NCI-H2081 (cell line): Measurements from ENCODE around the gene FAM168B.

Source experiments
- DNase-seq, 2 experiments: peaks; one replicate each; lab custom pipeline; 2025; lab: John Stamatoyannopoulos, UW

The FAM168B gene

DNA sequence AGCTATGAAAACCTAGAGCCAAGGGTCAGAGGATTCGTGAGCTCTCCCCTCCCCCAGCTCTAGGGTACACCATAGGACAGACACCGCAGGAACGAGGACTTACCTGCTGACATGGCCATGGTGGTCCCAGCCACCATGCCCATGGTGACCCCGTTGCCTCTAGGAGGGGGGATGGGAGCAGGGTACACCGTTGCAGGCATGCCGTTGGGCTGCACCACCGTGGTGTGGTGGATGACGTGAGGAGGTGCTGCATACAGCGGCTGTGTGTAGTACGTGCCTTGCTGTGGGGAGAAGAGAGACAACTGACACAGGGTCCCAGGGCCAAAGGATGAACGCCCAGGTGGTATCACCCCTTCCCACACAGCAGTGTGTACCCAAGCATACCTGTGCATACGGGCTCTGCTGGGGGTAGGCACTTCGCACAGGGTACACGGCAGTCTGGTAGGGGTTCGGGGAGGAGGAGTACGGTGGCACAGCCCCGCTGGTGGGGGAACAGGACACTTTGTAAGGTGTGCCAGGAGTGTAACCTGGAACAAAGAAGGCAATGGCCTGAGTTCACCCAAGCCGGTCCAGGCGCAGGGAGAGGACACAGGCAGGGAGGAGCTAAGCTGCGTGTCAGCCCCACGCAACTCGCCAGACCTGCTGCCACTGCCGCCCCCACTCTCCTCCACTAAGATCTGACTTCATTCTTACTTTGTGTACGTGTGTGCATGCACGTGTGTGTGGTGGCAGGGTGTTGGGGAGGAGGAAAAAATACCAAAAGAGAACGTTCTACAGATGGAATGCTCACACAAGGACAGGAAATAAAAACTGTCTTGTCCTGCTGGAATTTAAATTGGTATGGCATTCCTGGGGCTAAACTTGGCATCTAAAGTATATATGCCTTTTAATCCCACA lies 37.8 kb downstream of the FAM168B start:
- DNase-seq = no peak

DNA sequence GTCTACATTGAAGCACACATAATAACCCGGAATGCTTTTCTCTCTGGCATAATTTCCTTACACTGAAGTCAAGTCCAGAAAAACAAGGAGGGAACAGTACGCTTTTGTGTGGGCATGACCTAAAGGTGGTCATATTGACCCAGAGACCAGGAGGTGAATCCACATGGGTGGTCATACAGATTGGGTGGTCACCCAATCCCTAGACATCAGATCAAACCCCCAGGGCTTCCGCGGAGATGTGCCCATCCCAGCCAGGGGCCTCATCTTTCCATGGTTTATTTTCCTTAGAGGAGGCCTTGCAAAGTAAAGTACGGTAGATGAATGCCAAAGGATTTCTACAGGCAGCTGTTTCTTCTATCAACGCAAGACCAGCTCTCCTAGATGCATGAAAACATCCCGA lies 38.8 kb downstream of the FAM168B start:
- DNase-seq = no peak

DNA sequence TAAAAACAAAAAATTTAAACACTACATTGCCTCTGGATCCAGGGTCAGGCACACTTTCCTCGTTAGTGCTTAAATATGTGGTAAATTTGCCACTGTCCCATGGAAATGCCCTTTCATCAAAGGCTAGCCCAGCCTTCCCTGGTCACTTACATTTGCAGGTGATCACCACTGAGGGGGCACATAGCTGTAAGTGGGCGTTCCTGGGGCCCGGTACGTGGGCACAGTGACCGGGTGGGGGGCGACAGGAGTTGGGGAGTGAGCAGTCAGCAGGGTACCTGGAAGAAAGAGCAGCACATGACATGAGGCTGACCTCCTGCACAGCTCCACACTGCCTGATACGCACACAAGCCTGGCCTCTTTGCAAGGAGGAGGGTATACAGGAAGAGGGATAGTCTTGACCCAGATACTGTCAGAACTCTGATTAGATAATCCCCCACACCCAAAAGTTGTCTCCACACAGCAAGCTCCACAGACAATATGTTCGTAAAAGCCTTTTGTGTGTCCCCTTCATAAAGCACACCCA lies 40.5 kb downstream of the FAM168B start:
- DNase-seq = no peak

DNA sequence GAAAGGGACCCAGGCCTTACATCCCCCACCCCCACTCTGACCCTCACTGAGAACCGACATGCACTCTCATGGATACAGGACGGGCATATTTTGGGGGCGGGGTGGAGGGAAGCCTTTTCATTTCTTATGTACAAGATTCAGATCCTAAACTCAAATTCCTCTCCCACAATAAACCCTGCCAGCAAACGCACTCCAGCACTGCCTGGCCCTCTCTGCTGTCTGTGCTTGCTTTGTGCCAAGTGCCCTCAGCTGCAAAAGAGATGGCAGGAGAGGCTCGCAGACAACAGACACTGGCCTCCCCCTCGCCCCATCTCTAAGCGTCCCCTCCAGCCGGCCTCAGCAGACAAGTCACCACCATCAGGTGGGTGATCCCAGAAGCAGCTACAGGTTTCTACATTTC lies 42.4 kb downstream of the FAM168B start:
- DNase-seq = no peak

DNA sequence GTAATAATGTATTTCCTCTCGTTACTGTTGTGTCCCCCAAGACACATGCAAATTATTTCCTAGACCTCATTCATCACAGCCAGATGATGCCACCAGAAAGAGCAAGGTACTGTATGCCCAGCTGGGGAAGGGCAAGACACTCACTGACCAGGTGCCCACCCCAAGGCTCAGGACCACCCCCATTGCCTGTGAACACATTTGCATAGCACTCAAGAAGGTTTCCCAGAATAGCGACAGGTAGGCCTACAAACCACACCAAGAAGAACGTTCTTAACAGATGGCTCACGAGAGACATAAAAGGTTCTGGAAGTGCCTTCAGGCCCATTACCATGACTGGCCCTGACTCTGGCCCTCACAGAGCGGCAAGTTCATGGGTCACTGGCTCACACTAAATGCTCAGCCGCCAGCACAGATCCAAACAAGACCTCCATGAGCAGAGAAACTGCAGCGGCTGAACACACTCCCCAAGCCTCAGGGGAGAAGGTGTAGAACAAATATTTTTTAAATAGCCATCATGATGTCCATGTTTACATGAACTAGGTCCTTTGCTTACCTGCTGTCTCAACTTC lies 44.0 kb downstream of the FAM168B start:
- no peak for DNase-seq

DNA sequence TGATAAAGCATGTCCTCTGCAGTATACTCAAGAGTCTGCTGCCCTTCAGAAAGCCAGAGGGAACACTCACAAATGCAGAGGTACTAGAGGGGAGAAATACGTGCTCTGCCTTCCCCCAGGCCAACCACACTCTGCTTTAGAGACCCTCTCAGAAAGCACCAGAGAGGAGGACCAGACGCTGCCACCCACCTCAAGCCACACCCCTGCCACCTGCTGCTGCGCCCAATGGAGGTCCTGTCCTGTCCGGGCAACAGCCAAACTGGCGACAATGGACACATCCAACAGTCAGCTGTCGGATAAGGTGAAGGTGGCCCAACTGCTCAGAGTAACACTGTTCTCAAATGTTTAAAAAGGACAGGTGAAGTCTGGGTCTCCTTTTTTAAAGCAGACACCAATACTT lies 44.6 kb downstream of the FAM168B start:
- DNase-seq = no peak

DNA sequence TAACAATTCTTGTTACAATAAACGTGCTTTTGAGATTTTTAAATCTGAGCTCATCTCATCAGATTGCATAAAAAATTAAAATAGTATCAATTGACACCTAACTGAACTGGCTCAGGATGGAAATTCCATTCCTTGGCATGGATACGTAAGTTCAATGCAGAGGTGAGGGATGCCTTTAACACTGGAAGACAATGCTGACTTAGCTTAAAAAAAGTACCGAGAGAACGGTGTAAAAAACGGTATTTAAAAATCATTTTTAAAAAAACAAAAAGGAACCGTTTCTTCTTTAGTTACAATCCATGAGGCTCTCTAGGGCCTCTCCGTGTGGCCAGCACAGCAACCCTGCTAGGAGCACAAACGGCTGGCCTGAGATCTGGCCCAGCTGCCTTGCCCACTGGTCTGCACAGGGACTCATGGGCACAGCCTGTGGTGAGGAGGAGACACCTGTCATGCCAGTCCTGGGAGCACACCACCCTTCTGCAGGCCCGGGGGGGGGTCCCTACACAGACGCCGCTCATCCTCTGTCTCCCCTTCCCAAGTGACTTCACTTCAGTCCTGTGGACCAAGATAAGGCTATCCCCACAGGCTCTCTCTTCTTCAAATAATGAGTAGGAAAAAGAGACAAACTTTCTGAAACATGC lies 45.2 kb downstream of the FAM168B start:
- DNase-seq = no peak

DNA sequence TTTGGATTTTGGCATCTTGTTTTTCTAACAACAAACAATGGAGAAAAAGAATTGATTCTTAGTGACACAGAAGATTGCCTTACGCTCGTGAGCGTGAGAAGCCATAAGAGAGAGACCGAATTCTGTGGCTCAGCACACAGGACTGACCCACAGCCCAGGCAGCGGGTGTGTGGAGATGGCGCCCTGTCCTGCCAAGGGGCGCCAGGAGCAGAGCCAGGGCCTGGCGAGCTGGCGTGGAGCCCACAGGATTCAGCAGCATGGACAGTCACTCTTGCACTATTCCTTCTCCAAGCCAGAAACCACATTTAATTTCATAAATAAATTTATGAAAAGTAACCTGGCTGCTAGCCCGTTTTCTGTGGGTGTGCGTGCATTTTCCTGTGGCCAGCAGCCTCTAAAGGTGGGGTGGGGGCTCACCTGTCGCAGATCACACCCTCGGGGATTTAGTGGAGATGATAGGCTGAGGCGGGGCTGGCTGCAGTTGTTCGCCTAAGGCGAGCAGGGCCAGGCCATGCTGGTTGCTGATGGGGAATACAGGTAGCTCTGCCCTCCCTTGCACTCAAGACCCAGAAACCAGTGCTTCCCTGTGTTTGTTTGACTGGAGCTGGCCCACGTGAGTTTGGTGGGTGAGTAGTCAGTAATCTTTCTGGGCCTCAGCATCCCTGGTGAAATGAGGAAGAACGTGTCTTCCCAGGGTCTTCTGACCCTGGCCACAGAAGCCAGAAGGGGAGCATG lies 46.2 kb downstream of the FAM168B start:
- DNase-seq = no peak

DNA sequence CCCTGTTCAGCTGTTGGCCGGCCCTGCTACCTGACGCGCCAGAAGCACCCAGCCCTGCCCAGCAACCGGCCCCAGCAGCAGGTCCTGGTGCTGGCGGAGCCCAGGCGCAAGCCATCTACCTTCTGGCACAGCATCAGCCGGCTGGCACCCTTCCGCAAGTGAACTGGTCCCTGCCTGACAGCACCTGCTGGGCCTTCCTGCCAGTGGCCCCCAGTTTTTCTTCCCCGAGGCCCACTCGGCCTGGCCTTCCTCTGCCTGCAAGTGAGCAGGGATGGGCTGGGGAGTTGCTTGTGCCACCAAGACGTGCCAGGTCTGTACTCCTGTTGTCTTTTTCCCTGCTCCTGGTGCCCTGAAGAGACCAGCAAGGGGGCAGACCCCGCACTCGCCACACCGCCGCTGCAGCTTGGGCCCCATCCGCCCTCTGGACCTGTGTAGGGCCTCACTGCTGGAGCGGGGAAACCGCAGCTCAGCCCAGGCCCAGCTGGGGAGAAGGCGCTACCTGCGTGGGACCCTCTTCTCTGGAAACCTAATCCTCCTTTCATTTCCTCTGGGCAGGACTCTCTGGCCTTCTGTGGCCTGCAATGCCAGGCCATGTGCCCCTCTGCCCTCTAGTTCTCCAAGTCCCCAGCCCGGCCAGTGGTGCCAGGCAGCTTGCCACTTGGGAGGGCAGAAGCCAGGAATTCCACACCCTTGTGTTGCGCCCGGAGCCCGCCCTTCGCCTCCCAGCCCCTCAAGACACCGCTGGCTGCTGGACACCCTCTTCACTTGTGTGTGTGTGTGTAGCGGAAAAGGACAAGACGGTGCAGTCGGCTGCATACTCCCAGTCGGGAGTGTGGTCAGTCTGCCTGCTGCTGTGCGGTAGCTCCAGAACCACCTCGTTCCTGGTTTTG lies 47.0 kb downstream of the FAM168B start:
- DNase-seq = no peak

DNA sequence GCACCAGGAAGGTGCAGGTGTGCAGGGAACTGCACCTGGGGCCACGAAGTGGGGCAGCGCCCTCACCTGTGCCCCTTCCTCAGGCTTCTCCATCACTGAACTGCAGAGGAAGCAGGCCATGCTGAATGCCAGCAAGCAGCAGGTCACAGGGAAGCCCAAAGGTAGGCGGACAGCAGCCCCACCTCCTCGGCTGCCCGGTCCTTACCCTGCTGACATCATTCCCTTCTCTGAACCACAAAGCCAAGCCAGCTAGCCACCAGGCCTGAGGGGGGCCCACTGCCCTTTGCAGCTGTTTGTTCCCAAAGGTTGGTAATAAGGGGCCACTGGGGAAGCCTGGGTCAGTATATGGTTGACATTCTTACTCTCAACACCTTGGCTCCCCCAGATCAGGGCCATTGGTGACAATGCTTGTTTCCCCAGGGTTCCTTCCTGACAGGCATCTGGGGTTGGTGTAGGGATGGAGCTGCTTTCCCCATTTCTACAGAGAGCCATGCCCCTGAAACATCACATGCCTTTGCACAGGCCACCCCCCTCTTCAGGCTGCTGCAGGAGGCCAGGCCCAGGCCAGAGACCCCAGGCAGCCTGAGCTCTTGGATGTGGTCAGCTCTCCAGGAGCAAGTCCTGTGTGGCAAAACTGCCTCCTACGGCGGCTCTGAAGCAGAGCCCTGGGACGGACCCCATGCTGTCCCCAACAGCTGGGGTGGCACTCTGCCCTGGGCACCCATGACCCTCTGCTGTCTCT lies 47.8 kb downstream of the FAM168B start:
- no peak for DNase-seq

DNA sequence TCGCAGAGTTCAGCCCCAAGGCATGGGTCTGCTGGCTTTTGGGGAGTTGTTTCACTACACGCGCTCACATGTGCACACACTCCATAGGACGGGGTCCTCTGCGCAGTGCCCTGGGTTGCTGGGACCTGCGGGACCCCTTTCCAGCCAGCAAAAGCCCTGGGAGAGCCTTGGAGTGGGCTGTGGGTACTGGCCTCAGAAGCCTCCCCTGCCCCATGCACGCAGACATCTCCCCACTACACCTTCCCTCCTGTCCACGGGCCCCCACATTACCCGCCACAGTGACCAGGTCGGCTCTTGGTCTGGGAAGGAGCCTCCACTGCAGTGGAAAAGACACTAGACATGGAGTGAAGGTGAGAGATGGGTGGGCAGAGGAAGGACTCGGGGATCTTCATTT lies 48.5 kb downstream of the FAM168B start:
- DNase-seq = no peak

DNA sequence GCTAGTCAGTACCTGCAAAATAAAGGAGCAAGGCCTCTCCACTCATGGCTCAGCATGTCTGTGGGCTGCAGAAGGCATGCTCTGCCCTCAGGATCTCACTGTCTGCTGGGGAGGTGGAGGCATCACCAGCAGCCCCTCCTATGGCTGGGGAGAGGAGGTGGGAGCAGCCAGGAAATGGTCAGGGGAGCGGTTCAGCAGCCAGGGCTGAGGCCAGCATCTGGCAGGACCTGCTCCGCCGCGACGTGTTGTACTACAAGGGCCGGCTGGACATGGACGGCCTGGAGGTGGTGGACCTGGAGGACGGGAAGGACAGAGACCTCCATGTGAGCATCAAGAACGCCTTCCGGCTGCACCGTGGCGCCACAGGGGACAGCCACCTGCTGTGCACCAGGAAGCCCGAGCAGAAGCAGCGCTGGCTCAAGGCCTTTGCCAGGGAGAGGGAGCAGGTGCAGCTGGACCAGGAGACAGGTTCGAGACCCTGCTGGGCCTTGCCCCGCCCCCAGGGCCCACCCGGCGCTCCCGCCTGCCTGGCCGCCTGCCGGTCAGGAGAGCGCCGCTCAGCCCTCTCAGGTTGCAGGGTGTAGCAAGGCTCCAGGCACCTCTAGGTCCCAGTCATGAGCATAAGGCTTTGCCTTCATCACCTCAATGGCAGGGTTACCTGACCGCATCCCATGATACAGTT lies 49.0 kb downstream of the FAM168B start:
- no peak for DNase-seq

DNA sequence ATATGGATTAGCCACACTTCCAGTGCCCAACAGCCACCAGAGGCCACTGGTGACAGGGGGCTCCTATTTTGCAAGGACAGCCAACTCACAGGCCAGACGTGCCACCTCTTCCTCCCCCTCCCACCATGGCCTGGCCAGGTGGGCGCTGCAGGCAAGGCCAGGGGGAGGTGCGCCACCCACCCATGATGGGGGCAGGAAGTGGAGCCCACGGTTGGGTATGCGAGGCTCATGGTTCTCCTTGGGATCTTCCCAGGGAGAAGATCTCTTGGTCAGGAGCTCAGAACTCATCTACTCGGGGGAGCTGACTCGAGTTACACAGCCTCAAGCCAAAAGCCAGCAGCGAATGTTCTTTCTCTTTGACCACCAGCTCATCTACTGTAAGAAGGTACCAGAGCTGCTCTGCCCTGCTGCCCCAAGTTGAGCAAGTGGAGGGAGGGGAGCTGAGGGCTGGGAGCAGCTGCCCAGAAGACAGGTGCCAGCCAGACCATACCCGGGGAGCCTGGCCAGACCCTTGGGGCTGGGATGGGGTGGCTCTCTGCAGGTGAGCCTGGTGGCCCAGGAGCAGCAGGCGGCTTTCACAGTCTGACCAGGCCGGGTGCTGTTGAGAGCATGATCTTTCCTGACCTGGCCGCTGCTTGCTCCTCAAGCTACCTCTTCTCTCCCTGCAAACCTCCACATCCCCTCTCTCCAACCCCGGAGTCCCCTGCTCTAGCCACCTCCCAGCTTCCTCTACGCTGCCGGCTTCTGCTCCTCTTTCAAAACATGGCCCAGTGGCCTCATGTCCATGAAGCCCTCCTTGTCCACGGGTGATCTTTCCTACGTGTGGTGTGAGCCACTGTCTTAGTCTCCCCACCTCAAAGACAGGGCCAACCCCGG lies 49.8 kb downstream of the FAM168B start:
- DNase-seq = no peak

DNA sequence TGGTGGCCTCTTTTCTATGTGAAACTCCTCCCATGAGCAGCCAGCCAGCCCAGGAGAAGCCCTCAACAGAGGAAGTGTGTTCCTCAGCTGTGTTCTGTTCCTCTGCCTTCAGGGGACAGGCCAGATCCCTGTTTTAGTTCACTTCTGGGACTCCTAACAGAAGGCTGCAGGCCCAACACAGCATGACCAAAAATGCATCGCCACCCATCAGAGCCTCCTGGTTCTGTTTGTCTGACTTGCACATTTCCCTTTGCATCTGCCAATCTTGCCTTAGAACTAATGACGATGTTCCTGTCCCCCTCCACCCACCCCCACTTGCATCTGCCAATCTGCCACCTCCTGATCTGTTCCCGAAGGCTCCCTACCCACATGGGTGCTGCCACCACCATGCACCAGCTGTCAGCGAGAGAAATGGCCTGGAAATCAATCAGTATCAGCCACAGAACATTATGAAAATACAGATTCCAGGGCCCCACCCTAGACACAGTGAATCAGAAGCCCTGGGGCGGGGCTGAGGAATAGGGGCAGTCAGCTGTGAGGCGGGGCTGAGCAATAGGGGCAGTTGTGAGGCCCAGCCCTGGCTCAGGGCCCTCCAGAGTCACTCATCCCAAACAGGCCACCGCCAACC lies 51.0 kb downstream of the FAM168B start:
- DNase-seq = no peak

DNA sequence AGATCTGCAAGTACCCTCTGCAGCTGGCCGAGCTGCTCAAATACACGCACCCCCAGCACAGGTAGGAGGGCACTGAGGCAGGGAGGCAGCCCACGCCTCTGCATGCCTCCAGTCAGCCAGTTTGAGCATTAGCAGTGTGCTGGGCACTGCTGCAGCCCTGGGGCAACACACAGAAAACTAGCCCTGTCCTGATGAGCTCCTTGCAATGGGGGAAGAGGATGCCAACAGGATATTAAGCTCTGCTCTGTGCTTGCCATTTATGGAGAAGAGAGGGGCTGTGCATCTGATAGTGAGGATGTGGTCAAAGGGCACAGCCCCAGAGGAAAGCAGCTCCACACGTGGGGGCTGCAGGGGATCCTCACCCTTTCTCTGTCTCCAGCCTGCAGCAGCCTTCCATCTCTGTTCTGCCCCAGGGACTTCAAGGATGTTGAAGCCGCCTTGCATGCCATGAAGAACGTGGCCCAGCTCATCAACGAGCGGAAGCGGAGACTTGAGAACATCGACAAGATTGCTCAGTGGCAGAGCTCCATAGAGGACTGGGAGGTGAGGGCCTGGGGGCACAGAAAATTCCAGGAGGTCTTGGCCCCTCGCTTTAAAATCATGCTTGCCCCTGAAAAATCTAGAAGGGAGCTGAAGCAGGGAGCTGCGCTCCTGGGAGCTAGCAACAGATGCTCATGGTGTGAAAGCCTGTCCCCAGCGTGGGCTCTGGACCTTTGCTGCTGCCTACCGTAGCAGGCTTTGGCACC lies 51.7 kb downstream of the FAM168B start:
- no peak for DNase-seq

DNA sequence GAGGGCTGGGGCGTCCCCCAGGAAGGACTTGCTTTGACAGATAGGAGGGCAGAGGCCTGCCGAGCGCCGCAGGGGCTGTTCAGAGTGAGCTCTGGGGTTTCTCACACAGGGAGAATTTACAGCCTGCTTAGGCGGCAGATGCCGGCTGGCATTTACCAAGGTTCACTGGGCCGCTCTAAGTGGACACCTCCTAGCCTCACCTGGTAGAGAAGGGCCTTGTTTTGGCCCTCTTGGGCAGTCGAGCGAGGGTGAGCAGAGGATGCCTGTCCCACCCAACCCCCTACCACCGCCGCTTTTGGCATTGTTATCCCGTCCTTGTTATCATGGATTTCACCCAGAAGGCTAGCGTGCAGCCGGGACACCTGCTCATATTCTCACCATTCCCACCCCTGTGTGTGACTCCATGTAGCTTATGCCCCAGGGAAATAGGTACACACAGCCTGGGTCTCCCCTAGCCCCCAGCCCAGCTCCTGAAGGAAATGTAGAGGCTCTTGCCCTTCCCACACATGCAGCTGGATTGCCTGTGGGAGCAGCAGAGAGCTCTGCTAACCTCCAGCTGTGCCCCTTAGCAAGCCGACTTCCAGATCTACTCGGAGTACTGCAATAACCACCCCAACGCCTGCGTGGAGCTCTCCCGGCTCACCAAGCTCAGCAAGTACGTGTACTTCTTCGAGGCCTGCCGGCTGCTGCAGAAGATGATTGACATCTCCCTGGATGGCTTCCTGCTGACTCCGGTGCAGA lies 52.4 kb downstream of the FAM168B start:
- no peak for DNase-seq
